Activated CD4-positive, alpha-beta T cell treated with anti-CD3 and anti-CD28 coated beads for 48 hours (primary cell): Measurements from ENCODE around the gene PIF1.
"Not testable (repeated sequence)": the region's sequence is repeated elsewhere in the genome, so short reads cannot be mapped to it uniquely, and the experiment has no call there.

Experiments
- DNase-seq: peaks from one replicate; pipeline ENCODE4 v3.0.0-alpha.2; 2020

The PIF1 gene

GRCh38 chr15:64808785-64809453, 16.5 kb downstream of the PIF1 start:
- DNase-seq = no peak

DNA sequence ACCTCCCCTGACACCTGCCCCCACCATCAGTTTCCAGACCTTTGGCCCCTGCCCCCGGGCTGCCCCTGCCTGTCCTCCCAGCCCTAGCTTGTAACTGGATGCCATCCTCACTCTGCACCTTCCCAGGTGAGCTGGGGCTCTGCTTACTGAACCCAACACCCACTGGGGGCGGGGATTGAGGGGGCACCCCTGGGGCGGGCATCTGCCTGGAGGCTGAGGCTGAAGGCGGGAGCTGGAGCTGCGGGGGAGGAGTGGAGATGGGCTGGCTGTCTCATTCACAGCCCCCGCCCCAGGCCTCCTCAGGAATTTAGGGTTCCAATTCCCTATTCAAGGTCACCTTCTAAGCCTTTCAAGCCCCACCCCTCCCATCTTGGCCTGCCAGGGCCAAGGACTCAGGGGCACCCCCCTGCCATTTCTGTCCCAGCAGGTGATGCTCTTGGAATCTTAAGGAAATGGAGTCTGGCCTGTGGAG, 17.7 kb downstream of the PIF1 start:
- no peak for DNase-seq

DNA sequence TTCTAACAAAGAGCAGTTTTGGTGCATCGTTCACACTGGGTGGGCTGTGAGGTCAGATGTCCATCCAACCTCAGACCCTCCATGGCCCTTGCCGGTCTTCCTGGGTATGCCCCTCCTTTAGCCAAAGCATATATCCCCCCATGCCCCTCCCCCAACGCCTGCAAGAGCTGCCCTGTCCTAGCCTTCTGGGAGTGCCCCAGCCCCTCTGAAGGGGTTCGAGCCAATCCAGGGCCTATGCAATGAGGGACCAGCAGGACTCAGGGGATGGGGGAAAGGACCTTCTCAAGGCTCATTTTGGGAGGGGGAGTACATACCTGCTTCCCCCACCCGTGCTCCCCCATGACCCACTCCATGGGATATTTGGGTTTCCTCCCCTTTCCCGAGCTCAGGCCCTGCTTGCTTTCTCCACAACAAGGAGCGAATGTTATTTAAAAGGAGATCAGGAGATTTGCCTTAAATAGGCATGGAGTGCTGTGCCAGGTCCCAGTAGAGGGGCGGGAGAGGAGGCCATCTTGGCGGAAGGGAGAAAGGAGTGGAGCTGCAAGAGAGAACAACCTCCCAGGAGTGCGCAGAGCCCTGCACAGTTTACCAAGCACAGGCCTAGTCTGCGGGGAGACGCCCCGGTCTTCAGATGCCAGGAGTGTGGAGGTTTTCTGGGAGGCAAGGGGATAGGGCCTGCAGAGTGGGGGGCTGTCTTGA, 18.2 kb downstream of the PIF1 start:
- DNase-seq = no peak

DNA sequence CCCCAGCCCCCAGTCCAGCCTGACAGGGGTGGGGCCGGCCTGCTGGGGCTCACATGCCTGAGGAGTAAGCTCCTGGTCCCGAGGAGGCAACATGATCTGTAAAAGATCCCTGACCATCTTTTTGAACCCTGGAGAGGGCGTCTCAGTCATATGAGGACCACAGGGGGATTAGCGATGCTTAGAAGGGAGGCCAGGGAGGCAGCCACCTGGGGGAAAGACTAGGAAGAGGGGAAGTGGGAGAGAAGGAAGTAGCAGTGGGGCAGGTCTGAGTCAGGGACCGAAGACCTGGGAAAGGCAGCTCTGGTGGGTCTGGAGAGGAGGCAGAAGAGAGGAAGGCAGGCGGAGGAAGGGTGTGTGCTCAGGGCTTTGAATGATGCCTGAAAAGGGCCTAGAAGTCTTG, 18.9 kb downstream of the PIF1 start:
- DNase-seq = no peak

DNA sequence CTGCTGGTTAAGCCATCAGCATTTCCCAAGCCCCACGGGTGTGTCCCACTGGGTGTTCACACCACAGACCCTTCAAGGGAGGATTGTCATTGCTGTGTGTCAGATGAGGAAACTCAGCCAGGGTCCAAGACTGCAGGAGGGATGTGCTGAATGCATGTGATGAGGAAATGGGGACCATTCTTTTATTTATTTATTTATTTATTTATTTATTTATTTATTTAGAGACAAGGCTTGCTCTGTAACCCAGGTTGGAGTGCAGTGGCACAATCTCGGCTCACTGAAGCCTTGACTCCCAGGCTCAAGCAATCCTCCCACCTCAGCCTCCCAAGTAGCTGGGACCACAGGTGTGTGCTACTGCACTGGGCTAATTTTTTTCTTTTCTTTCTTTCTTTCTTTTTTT, 20.8 kb downstream of the PIF1 start:
- no peak for DNase-seq

DNA sequence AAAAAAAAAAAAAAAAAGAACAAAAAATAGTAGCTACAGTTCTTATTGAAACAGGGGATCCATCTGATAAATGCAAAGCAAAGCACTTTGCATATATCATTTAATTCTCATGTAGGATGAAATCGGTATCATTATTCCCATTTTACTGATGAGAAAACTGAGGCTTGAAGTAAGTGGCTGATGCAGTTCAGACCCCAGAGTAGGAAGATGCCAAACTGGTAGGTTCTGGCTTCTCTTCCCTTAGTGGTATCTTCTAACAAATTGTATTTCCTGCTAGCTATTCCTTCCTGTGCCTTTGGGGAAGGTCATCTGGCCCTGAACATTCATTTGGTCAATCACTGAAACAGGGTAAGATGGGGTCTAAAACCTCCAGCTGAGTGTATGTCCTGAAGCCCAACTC, 21.9 kb downstream of the PIF1 start:
- no peak for DNase-seq

DNA sequence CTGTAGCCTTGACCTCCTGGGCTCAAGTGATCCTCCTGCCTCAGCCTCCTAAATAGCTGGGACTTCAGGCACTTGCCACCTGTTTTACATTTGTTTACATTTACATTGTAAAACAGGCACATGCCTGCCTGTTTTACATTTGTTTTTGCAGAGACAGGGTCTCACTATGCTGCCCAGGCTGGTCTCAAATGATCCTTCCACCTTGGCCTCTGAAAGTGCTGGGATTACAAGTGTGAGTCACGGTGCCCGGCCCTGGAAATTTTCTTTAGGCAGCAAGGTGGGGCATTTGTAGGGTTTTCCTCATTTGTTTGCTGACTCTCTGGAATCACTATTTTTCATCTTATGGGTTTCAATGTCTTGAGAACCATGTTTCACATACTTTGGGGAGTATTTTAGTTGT, 25.0 kb downstream of the PIF1 start:
- DNase-seq = no peak

- not testable (repeated sequence) for DNase-seq
Measured at GRCh38 chr15:64798905-64799304, 26.5 kb downstream of the PIF1 start.

DNA sequence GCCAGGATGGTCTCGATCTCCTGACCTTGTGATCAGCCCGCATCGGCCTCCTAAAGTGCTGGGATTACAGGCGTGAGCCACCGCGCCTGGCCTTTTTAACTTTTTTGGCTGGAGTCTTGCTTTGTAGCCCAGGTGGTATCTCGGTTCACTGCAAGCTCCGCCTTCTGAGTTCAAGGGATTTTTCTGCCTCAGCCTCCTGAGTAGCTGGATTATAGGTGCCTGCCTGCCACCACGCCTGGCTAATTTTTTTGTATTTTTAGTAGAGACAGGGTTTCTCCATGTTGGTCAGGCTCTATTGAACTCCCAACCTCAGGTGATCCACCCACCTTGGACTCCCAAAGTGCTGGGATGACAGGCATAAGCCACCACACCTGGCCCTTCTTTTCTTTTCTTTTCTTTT, 29.5 kb downstream of the PIF1 start:
- DNase-seq = not testable (repeated sequence)

DNA sequence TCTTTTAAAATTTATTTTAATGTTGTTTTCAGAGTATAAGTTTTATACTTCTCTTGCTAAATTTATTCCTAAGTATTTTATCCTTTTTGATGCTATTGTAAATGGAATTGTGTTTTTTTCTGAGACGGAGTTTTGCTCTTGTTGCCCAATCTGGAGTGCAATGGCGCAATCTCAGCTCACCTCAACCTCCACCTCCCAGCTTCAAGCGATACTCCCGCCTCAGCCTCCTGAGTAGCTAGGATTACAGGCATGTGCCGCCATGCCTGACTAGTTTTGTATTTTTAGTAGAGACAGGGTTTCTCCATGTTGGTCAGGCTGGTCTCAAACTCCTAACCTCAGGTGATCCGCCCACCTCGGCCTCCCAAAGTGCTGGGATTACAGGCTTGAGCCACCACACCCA, 30.1 kb downstream of the PIF1 start:
- not testable (repeated sequence) for DNase-seq

- DNase-seq = no peak
Measured at GRCh38 chr15:64792282-64792681, 33.2 kb downstream of the PIF1 start.

- no peak for DNase-seq
Measured at GRCh38 chr15:64791401-64791800, 34.0 kb downstream of the PIF1 start.

GRCh38 chr15:64783796-64784195, 41.7 kb downstream of the PIF1 start:
- DNase-seq = no peak

GRCh38 chr15:64782751-64783150, 42.7 kb downstream of the PIF1 start:
- no peak for DNase-seq

DNA sequence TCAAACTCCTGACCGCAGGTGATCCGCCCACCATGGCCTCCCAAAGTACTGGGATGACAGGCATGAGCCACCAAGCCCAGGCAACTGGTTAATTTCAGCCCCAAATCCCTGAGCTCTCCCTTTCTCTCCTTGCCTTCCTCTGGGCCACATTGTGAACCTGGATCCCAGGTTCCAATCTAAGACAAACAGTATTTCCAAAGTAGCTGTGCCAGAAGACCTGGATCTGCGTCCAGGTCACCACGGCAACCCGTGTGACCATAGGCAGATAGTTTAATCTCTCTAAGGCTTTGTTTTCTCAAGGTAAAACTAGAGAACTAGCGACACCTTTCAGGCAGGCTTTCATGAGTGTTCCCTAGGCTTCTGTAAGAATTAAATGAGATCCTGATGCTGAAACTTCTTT, 44.1 kb downstream of the PIF1 start:
- no peak for DNase-seq

DNA sequence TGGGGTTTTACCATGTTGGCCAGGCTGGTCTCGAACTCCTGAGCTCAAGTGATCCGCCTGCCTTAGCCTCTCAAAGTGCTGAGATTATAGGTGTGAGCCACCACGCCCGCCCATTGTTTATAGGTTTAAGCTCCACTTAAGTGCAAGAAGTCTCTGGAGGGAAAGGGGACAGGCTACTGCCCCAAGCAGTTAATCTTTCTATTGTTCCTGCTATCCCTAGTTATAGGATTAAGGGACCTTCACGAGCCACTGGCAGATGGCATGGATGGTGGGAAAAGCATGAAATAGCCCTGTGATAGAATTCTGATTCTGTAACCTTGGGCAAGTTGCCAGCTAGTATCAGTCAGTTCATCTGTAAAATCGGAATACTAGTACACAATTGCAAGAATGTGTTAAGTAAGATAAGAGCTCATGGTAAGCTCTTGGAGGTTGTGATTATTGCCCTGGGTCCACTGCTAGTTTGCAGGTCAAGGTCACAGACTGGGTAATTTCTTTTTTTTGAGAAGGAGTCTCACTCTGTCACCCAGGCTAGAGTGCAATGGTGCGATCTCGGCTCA, 44.8 kb downstream of the PIF1 start:
- DNase-seq = no peak

DNA sequence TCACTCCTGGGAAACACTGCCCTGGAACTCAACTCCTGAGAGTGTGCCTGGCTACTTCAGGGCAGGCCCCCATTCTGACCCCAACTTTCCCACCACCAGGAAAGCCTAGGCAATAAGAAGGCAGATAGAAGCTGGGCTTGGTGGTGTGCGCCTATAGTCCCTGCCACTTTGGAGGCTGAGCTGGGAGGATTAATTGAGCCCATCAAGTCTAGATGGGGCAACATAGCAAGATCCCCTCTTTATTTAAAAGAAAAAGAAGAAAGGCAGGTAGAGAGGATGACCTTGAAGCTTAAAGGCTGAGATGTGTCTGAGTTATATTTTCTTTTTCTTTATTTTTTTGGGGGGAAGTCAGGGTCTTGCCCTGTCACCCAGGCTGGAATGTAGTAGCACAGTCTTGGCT, 45.8 kb downstream of the PIF1 start:
- DNase-seq = no peak

DNA sequence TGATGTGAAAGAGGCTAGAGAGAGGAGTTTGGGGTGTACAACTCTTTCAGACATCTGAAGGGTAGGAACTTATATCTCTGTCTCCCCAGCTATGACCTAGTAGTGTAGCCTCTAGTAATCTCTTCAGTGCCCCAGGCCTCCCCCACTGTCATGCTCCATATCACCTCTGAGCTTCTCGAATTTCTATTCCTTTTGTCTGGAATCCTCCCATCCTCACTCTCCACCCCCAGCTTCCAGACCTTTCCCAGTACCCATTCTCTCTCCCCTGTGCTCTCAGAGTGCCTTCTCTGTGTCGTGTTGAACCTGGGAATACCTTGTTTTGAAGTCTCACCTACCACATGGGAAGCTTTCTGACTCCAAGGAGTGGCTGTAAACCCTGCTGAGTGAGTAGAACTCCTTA, 46.4 kb downstream of the PIF1 start:
- DNase-seq = no peak

DNA sequence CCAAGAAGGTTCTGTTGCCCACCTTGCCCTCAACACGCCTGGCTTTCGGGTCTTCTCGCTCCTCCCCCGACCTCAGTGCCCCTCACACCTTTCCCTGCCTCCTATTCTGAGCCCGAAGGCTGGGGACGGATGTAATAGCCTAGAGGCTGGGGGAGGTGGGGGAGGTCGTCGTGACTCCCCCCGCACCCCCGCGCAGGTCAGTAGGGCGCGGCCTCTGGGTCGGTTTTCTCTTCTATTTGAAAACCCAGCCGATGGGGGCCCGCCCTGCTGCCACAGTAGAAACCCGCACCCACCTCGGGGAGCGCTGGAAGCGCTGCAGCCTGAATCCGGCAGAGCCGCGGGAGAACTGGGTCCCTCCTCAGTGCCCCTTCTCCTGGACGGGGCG, 49.1 kb downstream of the PIF1 start:
- no peak for DNase-seq

DNA sequence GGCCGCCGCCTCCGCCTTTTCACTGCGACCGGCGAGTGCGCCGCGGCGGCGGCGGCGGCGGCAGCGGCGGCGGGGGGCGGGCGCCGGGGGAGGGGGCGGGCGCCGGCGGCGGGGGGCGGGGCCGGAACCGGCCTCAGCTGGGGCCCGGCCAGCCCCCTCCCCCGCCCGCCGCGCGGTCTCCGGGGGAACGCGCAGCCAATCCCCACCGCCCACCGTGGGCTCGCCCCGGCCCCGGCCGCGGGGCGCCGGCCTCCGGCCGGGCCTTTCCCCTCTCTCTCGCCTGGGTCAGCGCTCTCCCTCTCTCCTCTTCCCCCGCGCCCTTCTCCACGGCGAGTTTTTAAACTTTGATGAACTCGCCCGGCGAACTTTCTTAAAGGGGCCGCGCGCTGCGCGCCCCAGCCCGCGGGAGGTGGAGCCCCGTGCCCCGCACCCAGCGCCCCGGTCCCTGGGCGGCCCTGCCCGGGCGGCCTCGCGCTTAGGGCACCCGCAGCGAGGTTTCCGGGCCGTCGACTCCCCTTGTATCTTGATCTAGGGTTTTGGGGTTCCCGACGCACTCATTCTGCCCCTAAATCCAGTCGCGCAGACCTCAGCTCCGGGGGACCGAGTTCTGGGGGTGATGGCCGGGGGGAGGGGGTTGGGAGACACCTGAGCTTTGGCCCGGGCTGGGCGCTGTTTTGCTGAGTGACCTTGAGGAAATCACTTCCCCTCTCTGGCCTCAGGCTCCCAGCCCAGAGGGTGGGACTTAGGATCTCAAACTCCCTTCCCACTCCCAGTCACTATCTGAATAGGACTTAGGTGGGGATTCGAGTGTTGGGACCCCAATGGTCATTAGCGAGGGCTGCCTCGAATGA, 49.7 kb downstream of the PIF1 start, which contains the start of gene RBPMS2:
Gene RBPMS2 (minus strand): TSS at position 39 of the 851 bp plus-strand sequence. CDS start 270 bp downstream, outside the sequence.
- DNase-seq = peak; percentile 11

DNA sequence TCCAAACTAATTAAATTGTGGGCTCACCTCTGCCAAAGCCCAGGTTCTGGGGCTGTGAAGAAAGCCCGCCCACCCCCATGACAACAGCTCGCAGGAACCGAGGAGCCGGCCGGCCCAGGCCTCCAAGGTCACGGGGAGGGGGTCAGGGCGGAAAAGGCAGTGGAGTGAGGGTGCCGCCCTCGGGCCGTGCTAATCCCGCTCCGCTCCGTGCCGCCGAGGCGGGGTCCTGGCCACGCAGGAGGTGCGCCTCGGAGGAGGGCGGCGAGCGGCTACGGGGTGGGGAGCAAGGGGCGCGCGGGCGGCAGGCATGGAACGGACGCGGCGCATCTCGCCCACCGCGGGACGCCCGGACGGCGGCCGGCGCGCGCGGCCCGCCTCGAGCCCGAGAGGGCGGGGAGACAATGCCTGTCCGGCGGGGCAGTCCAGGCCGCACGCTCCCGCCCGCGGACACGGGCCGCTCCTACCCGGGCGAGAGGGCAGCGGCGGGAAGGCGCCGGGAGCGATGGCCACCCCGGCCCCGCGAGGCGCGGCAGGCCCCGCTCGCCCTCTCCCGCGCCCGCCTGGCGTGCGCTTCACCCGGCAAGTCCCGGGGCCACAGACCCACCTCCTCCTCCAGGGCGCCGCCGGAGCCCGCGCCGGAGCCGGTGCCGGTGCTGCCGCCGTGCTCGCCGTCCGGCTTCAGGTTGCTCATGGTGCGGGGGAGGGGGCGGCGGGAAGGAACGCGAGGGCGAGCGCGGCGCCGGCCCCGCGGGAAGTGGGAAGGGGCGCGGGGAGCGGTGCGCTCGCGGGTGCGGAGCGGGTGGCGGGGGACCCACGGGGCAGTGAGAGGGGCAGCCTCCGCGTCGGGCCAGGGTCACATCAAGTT, 50.6 kb downstream of the PIF1 start:
- DNase-seq = peak; percentile 24

GRCh38 chr15:64774037-64774628, 51.3 kb downstream of the PIF1 start:
- no peak for DNase-seq
